Spleen (tissue), 7 donors: ENCODE measurements around the gene PCNX3.

ENCODE experiments used
- POLR2A ChIP-seq, 3 donors: fragments of 450-650 bp; IDR thresholded peaks; one replicate each; pipeline ENCODE4 v1.5.1; 2017; ENCODE audit warnings: antibody characterized with exemption in 3 of 3, mild to moderate bottlenecking in 1 of 3
- TF ChIP-seq, protein P1 (sequence below), 11 experiments: fragments of 200-600 bp in 7 of 11; fragments of 450-650 bp in 4 of 11; sonication (generic) in 4 of 11; IDR thresholded peaks in 8 of 11; conservative IDR thresholded peaks in 3 of 11; 1 replicate in 7 of 11; 2 replicates in 4 of 11; pipeline versions ENCODE4 v1.4.0 to v1.8.0; 2016 to 2021; ENCODE audit warnings: antibody characterized with exemption in 11 of 11, inconsistent platforms in 4 of 11, mild to moderate bottlenecking in 1 of 11
- donor health status: DM: no; HTN: no; CAD: no; lungs with moderate emphysema.
- donor health status: DM: no; HTN: no; CAD: no.
- donor health status: DM: no; HTN: no; CAD: no.

DNA sequence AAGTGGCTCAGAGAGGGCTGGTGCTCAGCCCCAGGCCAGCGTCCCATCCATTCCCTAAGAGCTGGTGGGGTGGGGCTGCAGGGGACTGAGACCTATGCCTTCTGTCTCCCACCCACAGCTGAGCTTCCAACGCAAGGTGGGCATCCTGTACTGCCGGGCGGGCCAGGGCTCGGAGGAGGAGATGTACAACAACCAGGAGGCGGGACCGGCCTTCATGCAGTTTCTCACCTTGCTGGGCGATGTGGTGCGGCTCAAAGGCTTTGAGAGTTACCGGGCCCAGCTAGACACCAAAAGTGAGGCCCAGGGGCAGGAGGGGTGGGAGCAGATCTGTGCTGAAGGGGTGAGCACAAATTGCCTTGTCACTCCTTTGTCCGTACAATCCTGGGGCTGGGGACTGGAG lies 29.3 kb downstream of the PCNX3 start:
- TF ChIP-seq, protein P1, sequence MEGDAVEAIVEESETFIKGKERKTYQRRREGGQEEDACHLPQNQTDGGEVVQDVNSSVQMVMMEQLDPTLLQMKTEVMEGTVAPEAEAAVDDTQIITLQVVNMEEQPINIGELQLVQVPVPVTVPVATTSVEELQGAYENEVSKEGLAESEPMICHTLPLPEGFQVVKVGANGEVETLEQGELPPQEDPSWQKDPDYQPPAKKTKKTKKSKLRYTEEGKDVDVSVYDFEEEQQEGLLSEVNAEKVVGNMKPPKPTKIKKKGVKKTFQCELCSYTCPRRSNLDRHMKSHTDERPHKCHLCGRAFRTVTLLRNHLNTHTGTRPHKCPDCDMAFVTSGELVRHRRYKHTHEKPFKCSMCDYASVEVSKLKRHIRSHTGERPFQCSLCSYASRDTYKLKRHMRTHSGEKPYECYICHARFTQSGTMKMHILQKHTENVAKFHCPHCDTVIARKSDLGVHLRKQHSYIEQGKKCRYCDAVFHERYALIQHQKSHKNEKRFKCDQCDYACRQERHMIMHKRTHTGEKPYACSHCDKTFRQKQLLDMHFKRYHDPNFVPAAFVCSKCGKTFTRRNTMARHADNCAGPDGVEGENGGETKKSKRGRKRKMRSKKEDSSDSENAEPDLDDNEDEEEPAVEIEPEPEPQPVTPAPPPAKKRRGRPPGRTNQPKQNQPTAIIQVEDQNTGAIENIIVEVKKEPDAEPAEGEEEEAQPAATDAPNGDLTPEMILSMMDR (IDR thresholded peaks at IDR 0.05 in 8 of 11, conservative IDR thresholded peaks at IDR 0.05 in 3 of 11) = no peak
- no peak for TF ChIP-seq POLR2A (IDR thresholded peaks at IDR 0.05)
